Endothelial cell of umbilical vein (primary cell): Measurements from ENCODE around the gene PTPN9.
"Not testable (repeated sequence)": the region's sequence is repeated elsewhere in the genome, so short reads cannot be mapped to it uniquely, and the experiment has no call there.

Source experiments
- CTCF ChIP-seq, 2 donors: IDR thresholded peaks; 1 replicate in 1 of 2; 2 replicates in 1 of 2; pipeline ENCODE4 v1.5.1; 2011; ENCODE audit warnings: low read length in 2 of 2, mild to moderate bottlenecking in 2 of 2, moderate library complexity in 2 of 2, control low read depth in 1 of 2, inconsistent platforms in 1 of 2, low read depth in 1 of 2; ENCODE audit not compliant: insufficient read depth in 1 of 2; ENCODE audit errors: extremely low read depth in 1 of 2
- EZH2 ChIP-seq: IDR thresholded peaks from 2 replicates; pipeline ENCODE4 v1.6.1; 2012; ENCODE audit warnings: borderline replicate concordance, low read depth, mild to moderate bottlenecking, moderate library complexity, low read length, inconsistent platforms; ENCODE audit not compliant: severe bottlenecking
- GATA2 ChIP-seq: IDR thresholded peaks from 2 replicates; pipeline ENCODE4 v1.7.0; 2011; ENCODE audit warnings: low read depth, mild to moderate bottlenecking, moderate library complexity, mixed read lengths, low read length; ENCODE audit not compliant: insufficient read length, insufficient read depth
- POLR2A ChIP-seq: IDR thresholded peaks from 2 replicates; pipeline ENCODE4 v1.6.1; 2012; ENCODE audit warnings: low read depth, mild to moderate bottlenecking, control low read depth, low read length

- TF ChIP-seq EZH2; POLR2A; CTCF (IDR thresholded peaks at IDR 0.05; ENCODE audit: extremely low read depth in 1 of 2, insufficient read depth in 1 of 2, low read depth in 1 of 2, low read length in 2 of 2): not testable (repeated sequence)
- TF ChIP-seq GATA2 = peak; percentile 11
Observed at GRCh38 chr15:75443972-75444453, 135.1 kb downstream of the PTPN9 start.
